Hepatocyte (in vitro differentiated cells): ENCODE results near the gene SNRPB2.

Experiments used
- EZH2 ChIP-seq: fragments of 200-600 bp; sonication (generic); IDR thresholded peaks from 2 replicates; pipeline ENCODE4 v1.6.1; 2016; ENCODE audit warnings: antibody characterized with exemption, mild to moderate bottlenecking, borderline replicate concordance
- EZH2phosphoT487 ChIP-seq: fragments of 200-600 bp; sonication (generic); IDR thresholded peaks from one replicate; pipeline ENCODE4 v1.6.1; 2018; ENCODE audit warnings: antibody characterized with exemption, mild to moderate bottlenecking, low read depth, moderate library complexity; ENCODE audit not compliant: unreplicated experiment, severe bottlenecking
- TF ChIP-seq, protein P1 (sequence below): fragments of 200-600 bp; sonication (generic); IDR thresholded peaks from 2 replicates; pipeline ENCODE4 v1.5.1; 2016; ENCODE audit warnings: antibody characterized with exemption, mild to moderate bottlenecking; ENCODE audit not compliant: poor library complexity

DNA sequence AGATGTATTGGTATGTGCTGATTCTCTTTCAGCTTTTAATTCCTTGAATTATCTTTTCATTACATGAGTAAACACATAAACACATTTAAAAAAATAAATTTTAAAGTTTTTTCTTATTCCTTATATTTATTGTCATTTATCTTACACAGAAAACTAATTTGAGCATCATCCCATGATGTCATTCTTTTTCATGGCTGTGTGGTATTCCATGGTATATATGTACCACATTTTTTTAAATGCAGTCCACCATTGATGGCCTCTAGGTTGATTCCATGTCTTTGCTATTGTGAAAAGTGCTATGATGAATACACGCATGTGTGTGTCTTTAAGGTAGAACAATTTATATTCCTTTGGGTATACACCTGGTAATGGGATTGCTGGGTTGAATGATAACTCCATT is 51.7 kb downstream of the SNRPB2 start:
- TF ChIP-seq, protein P1, sequence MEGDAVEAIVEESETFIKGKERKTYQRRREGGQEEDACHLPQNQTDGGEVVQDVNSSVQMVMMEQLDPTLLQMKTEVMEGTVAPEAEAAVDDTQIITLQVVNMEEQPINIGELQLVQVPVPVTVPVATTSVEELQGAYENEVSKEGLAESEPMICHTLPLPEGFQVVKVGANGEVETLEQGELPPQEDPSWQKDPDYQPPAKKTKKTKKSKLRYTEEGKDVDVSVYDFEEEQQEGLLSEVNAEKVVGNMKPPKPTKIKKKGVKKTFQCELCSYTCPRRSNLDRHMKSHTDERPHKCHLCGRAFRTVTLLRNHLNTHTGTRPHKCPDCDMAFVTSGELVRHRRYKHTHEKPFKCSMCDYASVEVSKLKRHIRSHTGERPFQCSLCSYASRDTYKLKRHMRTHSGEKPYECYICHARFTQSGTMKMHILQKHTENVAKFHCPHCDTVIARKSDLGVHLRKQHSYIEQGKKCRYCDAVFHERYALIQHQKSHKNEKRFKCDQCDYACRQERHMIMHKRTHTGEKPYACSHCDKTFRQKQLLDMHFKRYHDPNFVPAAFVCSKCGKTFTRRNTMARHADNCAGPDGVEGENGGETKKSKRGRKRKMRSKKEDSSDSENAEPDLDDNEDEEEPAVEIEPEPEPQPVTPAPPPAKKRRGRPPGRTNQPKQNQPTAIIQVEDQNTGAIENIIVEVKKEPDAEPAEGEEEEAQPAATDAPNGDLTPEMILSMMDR = no peak
- no peak for TF ChIP-seq EZH2
- no peak for TF ChIP-seq EZH2phosphoT487
